HG03354 (cell line): ENCODE measurements around the gene TAS2R9.

Experiments
- ATAC-seq: cut with Tn5 transposase; IDR thresholded peaks from one replicate; pipeline ENCODE4 v1.9.1; 2021; ENCODE audit warnings: mild to moderate bottlenecking; ENCODE audit not compliant: unreplicated experiment, poor library complexity, severe bottlenecking

The TAS2R9 gene

DNA sequence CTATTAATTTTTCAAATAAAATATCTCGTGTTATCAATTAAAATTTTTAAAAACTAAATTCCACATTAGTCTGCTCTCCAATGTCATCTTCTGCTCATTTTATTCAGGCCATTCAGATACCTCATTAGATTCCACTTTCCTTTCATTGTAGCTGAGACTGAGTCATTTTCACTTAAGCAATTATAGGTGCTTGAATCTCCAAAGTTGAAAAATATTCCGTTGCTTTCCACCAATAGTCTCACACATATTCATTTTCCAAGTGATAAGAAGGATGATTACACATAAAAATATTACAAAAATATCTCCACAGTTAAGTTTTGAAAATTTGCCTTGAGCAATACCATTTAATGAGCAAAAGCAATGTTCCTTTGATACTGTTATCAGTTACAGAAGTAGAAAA lies 50.3 kb downstream of the TAS2R9 start:
- no peak for ATAC-seq
